ENCODE results near the gene FHAD1. TPM values are rescaled to one million over a fixed set of nuclear protein-coding genes. Genes with fewer than 3 reads are reported as not detected.
"Not testable (repeated sequence)": the region's sequence is repeated elsewhere in the genome, so short reads cannot be mapped to it uniquely, and the experiment has no call there.

FHAD1 gene
- total and polyA plus RNA-seq, 10 of the 15 experiments (the other 5 are each of a cell fraction or from before 2014, with no cell fraction given), result 0.09 to 1.0 (median 0.32) TPM; not detected in 2

DNA sequence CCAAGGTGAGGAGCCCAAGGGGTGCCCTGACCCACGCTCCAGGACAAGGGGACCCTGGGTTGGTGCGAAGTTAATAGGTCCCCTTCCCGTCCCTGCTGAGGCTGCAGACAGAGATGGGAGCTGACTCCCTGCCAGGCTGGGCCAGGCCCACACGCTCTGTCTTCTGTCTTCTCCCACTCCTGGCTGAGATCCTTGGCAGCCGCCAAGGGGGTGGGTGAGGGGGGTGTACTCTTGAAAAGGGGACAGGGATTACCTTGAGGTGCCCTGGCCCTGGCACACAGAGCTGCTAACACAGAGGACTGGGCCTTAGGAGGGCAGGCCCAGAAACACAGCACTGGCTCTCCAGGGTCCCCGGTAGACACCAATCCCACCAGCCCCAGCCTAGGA lies 180.2 kb downstream of the FHAD1 start:
- no peak overlapping the region for H2AFZ ChIP-seq (ENCODE audit: control insufficient read depth, low read depth, low read length)
- H3K36me3 ChIP-seq (ENCODE audit: control insufficient read depth in 2 of 2, insufficient read depth in 2 of 2, low read length in 1 of 2), result peaks cover 6 to 23% of the 10 kb centered on the region in 2 experiments; a peak in 3 of 4 replicates
- SMC1A ChIA-PET (ENCODE audit: uncharacterized antibody, unreplicated experiment), result interaction anchor here (0.8 kb wide), 1 partner anchor 104 kb away, joined by 5 read pairs; no protein-coding TSS in a partner anchor
- H3K27ac ChIP-seq (ENCODE audit: control insufficient read depth, insufficient read depth), result no peak overlapping the region
- DNase-seq (ENCODE audit: low read depth, low spot score) (no peak), FAIRE-seq (no peak), ATAC-seq (no peak)
- POLR2A ChIA-PET, result no interaction called here
- no peaks in the 10 kb centered on the region for H3K4me1 ChIP-seq (ENCODE audit: control insufficient read depth, insufficient read depth, low read length)
- no peak overlapping the region for H3K9ac ChIP-seq (ENCODE audit: control insufficient read depth, insufficient read depth, low read length)
- in situ Hi-C loops (cut with MboI), result loop anchor here (5.0 kb wide), 1 partner anchor 100 kb away; no protein-coding TSS in a partner anchor
- no peaks in the 10 kb centered on the region for H3K27me3 ChIP-seq (replicated peaks in 1 of 2; ENCODE audit: control insufficient read depth in 2 of 2, insufficient read depth in 2 of 2, low read length in 1 of 2)
- no peak for TF ChIP-seq BMI1 (IDR thresholded peaks at IDR 0.05; ENCODE audit: borderline replicate concordance)
- TF ChIP-seq, protein P1, sequence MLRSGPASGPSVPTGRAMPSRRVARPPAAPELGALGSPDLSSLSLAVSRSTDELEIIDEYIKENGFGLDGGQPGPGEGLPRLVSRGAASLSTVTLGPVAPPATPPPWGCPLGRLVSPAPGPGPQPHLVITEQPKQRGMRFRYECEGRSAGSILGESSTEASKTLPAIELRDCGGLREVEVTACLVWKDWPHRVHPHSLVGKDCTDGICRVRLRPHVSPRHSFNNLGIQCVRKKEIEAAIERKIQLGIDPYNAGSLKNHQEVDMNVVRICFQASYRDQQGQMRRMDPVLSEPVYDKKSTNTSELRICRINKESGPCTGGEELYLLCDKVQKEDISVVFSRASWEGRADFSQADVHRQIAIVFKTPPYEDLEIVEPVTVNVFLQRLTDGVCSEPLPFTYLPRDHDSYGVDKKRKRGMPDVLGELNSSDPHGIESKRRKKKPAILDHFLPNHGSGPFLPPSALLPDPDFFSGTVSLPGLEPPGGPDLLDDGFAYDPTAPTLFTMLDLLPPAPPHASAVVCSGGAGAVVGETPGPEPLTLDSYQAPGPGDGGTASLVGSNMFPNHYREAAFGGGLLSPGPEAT (IDR thresholded peaks at IDR 0.05; ENCODE audit: low read depth), result no peak
- no peak for TF ChIP-seq IRF4 (IDR thresholded peaks at IDR 0.05; ENCODE audit: low read depth, low read length)
- no peak for TF ChIP-seq BCL11A (IDR thresholded peaks at IDR 0.05; ENCODE audit: low read depth, low read length)
- TF ChIP-seq HCFC1 (IDR thresholded peaks at IDR 0.05; ENCODE audit: low read length), result no peak
- TF ChIP-seq SP1 (IDR thresholded peaks at IDR 0.05; ENCODE audit: low read depth, low read length), result no peak
- TF ChIP-seq TAF1 (IDR thresholded peaks at IDR 0.05; ENCODE audit: borderline replicate concordance, low read depth, low read length), result no peak
- no peaks in the 10 kb centered on the region for H3K9me3 ChIP-seq (replicated peaks; ENCODE audit: control insufficient read depth, insufficient read depth, low read length)
- H3K79me2 ChIP-seq (ENCODE audit: control insufficient read depth, insufficient read depth, low read length), result peaks cover 4% of the 10 kb centered on the region
- no peak overlapping the region for H3K4me3 ChIP-seq
- WGBS (ENCODE audit: insufficient coverage, insufficient replicate concordance, low lambda C conversion rate, missing lambda C conversion rate), result 90% methylated on average over 5 of the region's 6 CpGs
- intact Hi-C loops (cut with micrococcal nuclease; ENCODE audit: unreplicated experiment), result no loop called here
- no TSS peak for BruUV-seq (replicated peaks)
- CTCF ChIA-PET, result interaction anchor here (1.0 to 1.3 kb wide), 2 partner anchors 14 to 104 kb away, joined by 3 read pairs; no protein-coding TSS in a partner anchor
- no peak overlapping the region for H3K4me2 ChIP-seq (ENCODE audit: control insufficient read depth, insufficient read depth)
- RAD21 ChIA-PET (ENCODE audit: unreplicated experiment), result interaction anchor here (1.5 kb wide), 1 partner anchor 104 kb away, joined by 5 read pairs; no protein-coding TSS in a partner anchor
- peaks cover 4% of the 10 kb centered on the region; the same call in 1 of the 2 replicates for H4K20me1 ChIP-seq (ENCODE audit: control insufficient read depth, insufficient read depth)

DNA sequence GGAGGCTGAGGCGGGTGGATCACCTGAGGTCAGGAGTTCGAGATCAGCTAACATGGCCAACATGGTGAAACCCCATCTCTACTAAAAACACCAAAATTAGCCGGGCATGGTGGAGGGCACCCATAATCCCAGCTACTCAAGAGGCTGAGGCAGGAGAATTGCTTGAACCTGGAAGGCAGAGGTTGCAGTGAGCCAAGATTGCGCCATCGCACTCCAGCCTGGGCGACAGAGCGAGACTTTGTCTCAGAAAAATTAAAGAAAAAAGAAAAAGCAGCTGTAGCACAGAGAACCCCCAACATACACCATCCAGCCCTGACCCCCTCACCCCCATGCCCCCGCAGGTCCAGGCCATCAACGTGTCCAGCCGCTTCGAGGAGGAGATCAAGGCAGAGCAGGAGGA lies 181.2 kb downstream of the FHAD1 start:
- ATAC-seq; H3K4me2 ChIP-seq (ENCODE audit: control insufficient read depth, insufficient read depth); BruUV-seq (replicated peaks); H3K9ac ChIP-seq (ENCODE audit: control insufficient read depth, insufficient read depth, low read length); FAIRE-seq; H3K79me2 ChIP-seq (ENCODE audit: control insufficient read depth, insufficient read depth, low read length); H4K20me1 ChIP-seq (ENCODE audit: control insufficient read depth, insufficient read depth); H3K4me1 ChIP-seq (ENCODE audit: control insufficient read depth, insufficient read depth, low read length); H2AFZ ChIP-seq (ENCODE audit: control insufficient read depth, low read depth, low read length); intact Hi-C loops (cut with micrococcal nuclease; ENCODE audit: unreplicated experiment); SMC1A ChIA-PET (ENCODE audit: uncharacterized antibody, unreplicated experiment); DNase-seq (ENCODE audit: low read depth, low spot score); H3K4me3 ChIP-seq; POLR2A ChIA-PET; H3K9me3 ChIP-seq (replicated peaks; ENCODE audit: control insufficient read depth, insufficient read depth, low read length); H3K27ac ChIP-seq (ENCODE audit: control insufficient read depth, insufficient read depth); H3K27me3 ChIP-seq (replicated peaks in 1 of 2; ENCODE audit: control insufficient read depth in 2 of 2, insufficient read depth in 2 of 2, low read length in 1 of 2): not testable (repeated sequence)
- in situ Hi-C loops (cut with MboI), result loop anchor here (5.0 kb wide), 1 partner anchor 101 kb away; no protein-coding TSS in a partner anchor
- ChIA-PET RAD21 (ENCODE audit: unreplicated experiment) (interaction anchor here (0.8 to 1.5 kb wide), 3 partner anchors 16 to 106 kb away, joined by 3 to 5 read pairs (median 3); no protein-coding TSS in a partner anchor), CTCF (interaction anchor here (1.3 to 10.2 kb wide), 2 partner anchors 14 to 104 kb away, joined by 3 to 178 read pairs; no protein-coding TSS in a partner anchor)
- WGBS (ENCODE audit: insufficient coverage, insufficient replicate concordance, low lambda C conversion rate, missing lambda C conversion rate), result 80% methylated on average over 7 of the region's 11 CpGs
- peaks cover 6 to 23% of the 10 kb centered on the region in 2 experiments; a peak in 3 of 4 replicates for H3K36me3 ChIP-seq (ENCODE audit: control insufficient read depth in 2 of 2, insufficient read depth in 2 of 2, low read length in 1 of 2)
